Natural killer cell treated with Interleukin-12 subunit alpha and Interleukin-12 subunit beta and Interleukin-15 and Interleukin-18, amount 100 ng/mL, for 72 hours (primary cell): ENCODE measurements around the gene TMEM127. TPM values are rescaled to one million over a fixed set of nuclear protein-coding genes. Genes with fewer than 3 reads are reported as not detected.
A peak's percentile ranks its signal among the peaks of the same experiment; 100 is the strongest.

Experiments
- ATAC-seq, 2 donors: fragments of 150-1000 bp; cut with Tn5 transposase in 1 of 2; sonication (Bioruptor Pico), chemical (Tn5 transposase) in 1 of 2; 2 replicates each; pipeline ENCODE4 v1.10.0; 2021
- DNase-seq: peaks from one replicate; pipeline ENCODE4 v3.0.0; 2022; ENCODE audit warnings: low spot score
- H3K27ac Mint-ChIP-seq, 2 donors: 1 replicate in 1 of 2; 2 replicates in 1 of 2; pipeline ENCODE4 v1.8.0; 2022; ENCODE audit warnings: mixed read lengths in 2 of 2, mild to moderate bottlenecking in 1 of 2, moderate library complexity in 1 of 2
- H3K27me3 Mint-ChIP-seq, 2 donors: 1 replicate in 1 of 2; 2 replicates in 1 of 2; pipeline ENCODE4 v1.8.0; 2022; ENCODE audit warnings: mixed read lengths in 2 of 2
- H3K36me3 Mint-ChIP-seq: one replicate; pipeline ENCODE4 v1.8.0; 2022; ENCODE audit warnings: mixed read lengths
- H3K4me1 Mint-ChIP-seq, 2 donors: 1 replicate in 1 of 2; 2 replicates in 1 of 2; pipeline ENCODE4 v1.8.0; 2022; ENCODE audit warnings: low read depth in 2 of 2, mixed read lengths in 2 of 2, mild to moderate bottlenecking in 1 of 2
- H3K4me3 Mint-ChIP-seq: one replicate; pipeline ENCODE4 v1.8.0; 2022; ENCODE audit warnings: mixed read lengths
- H3K9me3 Mint-ChIP-seq: 2 replicates; pipeline ENCODE4 v1.8.0; 2022; ENCODE audit warnings: mixed read lengths
- total RNA-seq, 2 donors: library from RNA; stranded (reverse); gene quantifications; one replicate each; pipeline ENCODE4 v1.2.3, GENCODE V29; 2022

TMEM127 gene
- total RNA-seq, 2 donors from 2014 or later = 41.4 to 49.4 TPM

DNA sequence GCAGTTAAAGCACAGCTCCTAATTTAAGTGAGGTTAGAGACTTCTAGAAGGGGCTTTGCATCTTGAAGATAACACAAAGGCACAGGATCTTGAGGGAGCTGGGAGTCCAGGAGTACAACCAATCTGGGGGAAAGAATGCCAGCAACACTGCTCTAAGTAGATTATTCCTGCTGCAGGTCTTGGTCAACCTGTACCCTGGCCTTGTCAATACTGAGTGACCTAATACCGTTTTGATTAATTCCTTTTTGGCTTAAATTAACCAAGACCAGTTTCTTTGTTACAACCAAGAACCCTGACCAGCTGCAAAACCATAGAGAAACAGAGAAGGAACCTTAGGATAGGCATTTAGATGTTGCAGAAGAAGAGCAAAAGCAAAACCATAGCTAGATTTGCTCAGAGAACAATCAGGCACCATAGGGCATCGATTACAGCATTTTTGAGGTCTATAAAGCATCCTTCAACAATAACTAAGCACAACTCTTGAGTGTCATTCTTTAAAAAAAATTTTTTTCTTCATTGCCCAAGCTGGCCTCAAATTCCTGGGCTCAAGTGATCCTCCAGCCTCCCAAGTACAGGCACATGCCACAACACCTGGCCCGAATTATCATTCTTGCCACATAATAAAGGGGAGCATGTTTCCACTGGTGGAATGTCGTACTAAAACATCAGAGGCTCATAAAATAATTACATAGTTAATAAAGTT is 63.5 kb downstream of the TMEM127 start:
- peaks cover 59 to 73% of the 10 kb centered on the region in 2 donors for H3K4me1 Mint-ChIP-seq
- no peak for DNase-seq
- ATAC-seq = no peak
- H3K36me3 Mint-ChIP-seq = peaks cover 9% of the 10 kb centered on the region
- H3K27me3 Mint-ChIP-seq = no peaks in the 10 kb centered on the region
- no peaks in the 10 kb centered on the region for H3K9me3 Mint-ChIP-seq
- peak overlapping the region; percentile 34 for H3K4me3 Mint-ChIP-seq
- peak overlapping the region; percentile 80 to 91 for H3K27ac Mint-ChIP-seq

DNA sequence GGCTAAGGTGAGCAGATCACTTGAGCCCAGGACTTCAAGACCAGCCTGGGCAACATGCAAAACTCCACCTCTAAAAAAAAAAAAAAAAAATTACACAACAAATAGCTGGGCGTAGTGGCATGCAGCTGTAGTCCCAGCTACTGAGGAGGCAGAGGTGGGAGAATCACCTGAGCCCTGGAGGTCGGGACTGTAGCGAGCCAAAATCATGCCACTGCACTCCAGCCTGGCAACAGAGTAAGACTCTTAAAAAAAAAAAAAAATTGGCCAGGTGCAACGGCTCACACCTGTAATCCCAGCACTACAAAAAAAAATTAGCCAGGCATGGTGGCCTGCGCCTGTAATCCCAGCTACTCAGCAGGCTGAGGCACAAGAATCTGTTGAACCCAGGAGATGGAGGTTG is 64.5 kb downstream of the TMEM127 start:
- Mint-ChIP-seq H3K36me3 (peaks cover 9% of the 10 kb centered on the region), H3K4me3 (no peak overlapping the region)

DNA sequence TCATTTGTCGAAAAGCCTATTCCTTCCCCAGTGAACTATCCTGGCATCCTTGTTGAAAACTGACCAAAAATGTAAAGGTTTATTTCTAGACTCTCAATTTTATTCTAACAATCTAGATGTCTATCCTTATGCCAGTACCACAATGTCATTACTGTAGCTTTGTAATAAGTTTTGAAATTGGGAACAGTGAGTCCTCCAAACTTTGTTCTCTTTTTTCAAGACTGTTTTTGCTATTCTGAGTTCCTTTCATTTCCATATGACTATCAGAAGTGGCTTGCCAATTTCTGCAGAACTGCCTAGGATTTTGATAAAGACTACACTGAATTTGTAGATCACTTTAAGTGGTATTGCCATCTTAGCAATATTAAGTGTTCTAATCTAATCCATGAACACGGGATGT is 66.9 kb downstream of the TMEM127 start:
- no peaks in the 10 kb centered on the region for H3K9me3 Mint-ChIP-seq
- no peak overlapping the region for H3K4me3 Mint-ChIP-seq
- peaks cover 42 to 53% of the 10 kb centered on the region in 2 donors for H3K4me1 Mint-ChIP-seq
- peaks cover 10% of the 10 kb centered on the region for H3K36me3 Mint-ChIP-seq
- peak overlapping the region in 1 of 2 donors; percentile 53 for H3K27ac Mint-ChIP-seq
- ATAC-seq (no peak), DNase-seq (no peak)
- no peaks in the 10 kb centered on the region for H3K27me3 Mint-ChIP-seq

More for the DNA sequence above, 64.5 kb downstream of the TMEM127 start:
- ATAC-seq (no peak), DNase-seq (no peak)
- no peaks in the 10 kb centered on the region for H3K27me3 Mint-ChIP-seq
- H3K27ac Mint-ChIP-seq = no peak overlapping the region
- peaks cover 52 to 67% of the 10 kb centered on the region in 2 donors for H3K4me1 Mint-ChIP-seq
- H3K9me3 Mint-ChIP-seq = no peaks in the 10 kb centered on the region

Other genes with a start within 250 kb of the TMEM127 start
- gene GPAT2, start 231.1 kb downstream of the TMEM127 start, total RNA-seq = 10 to 100 TPM in 1 of 2 donors, 1 to 10 TPM in 1; 4.7 to 10.9 TPM
- gene ADRA2B, start 149.4 kb downstream of the TMEM127 start, total RNA-seq = not detected
- under 1 TPM in 1 of 2 donors, not detected in 1; 0.92 TPM for gene ASTL, start 127.5 kb downstream of the TMEM127 start, total RNA-seq
- 10 to 100 TPM; 30.9 to 52.0 TPM for gene DUSP2, start 120.6 kb downstream of the TMEM127 start, total RNA-seq
- gene STARD7, start 57.2 kb downstream of the TMEM127 start, total RNA-seq = 100 to 1,000 TPM; 153 to 206 TPM
- 100 to 1,000 TPM in 1 of 2 donors, 10 to 100 TPM in 1; 98.0 to 108 TPM for gene CIAO1, start 228 bp upstream of the TMEM127 start, total RNA-seq
- gene SNRNP200, start 39.5 kb upstream of the TMEM127 start, total RNA-seq = 100 to 1,000 TPM; 166 to 201 TPM
- 10 to 100 TPM; 48.2 to 62.2 TPM for gene ITPRIPL1, start 59.3 kb upstream of the TMEM127 start, total RNA-seq
- 100 to 1,000 TPM in 1 of 2 donors, 10 to 100 TPM in 1; 26.5 to 102 TPM for gene NCAPH, start 69.8 kb upstream of the TMEM127 start, total RNA-seq
- gene NEURL3, start 239.4 kb upstream of the TMEM127 start, total RNA-seq = under 1 TPM in 1 of 2 donors, not detected in 1; 0.64 TPM